Measurements from ENCODE around the gene IFFO2.

Gene IFFO2

DNA sequence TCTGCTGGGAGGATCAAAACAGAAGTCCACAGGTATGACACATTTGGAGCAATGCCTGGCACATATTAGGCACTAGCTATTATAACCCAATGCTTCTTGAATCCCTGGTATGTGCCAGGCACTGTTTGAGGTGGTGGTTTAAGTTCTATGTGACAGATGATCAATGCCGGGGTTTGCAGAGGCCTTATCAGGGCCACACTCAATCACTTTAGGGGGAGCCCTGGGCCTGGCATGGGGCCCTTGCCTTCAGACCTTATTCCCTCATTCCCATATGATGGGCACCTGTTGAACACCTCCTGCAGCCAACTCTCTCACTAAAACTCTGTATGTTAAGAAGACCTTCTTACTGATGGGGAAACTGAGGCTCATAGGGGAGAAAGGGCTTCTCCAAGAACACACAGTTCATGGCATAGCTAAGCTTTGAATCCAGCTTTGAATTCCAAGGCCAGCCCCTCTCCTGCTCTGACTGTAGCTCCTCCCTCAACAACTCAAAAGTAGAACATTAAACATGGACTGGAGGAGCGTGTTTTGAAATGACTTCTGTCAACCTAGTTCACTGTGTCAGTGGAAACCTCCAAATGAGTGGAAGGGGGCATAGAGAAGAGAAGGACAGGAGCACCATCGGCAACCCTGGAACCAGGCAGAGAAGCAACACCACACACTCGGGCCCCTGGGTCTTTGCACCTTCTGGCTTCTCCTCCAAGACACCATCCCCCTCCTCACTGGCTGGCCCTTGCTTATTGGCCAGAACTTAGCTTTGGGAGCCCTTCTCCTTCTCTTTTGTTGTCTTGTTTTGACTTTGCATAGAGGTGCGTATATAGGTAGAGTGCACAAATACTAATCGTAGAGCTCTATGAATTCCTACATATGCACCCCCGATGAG, 6.6 kb upstream of the IFFO2 start:
- H3K27me3 Mint-ChIP-seq = peaks cover 4% of the 10 kb centered on the region
- H3K4me3 Mint-ChIP-seq = no peak overlapping the region

DNA sequence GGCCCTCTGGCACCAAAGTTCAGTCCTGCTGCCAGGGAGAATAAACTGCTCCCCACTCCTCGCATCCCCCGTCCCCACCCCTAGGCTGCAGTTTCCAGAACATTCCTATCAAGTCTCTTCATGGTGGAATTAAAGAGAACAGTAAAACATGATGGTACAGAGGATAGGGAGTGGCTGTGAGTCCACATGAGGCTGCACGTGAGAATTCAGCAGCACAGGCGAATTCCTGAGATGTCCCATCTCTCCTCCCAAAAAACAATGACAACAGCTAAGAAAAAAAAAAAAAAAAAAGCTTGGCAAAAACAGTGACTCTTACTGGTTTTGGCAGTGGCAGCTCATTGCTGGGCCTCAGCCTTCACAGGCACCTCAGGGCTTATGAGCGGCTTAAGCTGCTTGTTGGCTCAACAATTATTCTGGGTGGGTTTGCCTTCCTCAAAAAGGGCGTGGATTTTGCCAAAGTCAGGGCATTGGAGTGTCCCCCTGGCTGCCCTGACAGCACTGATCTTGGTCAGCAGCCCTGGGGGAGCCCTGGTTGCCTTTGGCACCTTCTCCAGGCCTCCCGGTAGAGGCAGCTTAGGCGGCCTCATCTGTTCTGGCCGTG, 5.7 kb upstream of the IFFO2 start:
- Mint-ChIP-seq H3K27me3 (peaks cover 4% of the 10 kb centered on the region), H3K4me1 (ENCODE audit: low read depth) (peaks cover 30% of the 10 kb centered on the region), H3K9me3 (no peaks in the 10 kb centered on the region), H3K4me3 (no peak overlapping the region), H3K36me3 (ENCODE audit: low read depth) (no peaks in the 10 kb centered on the region), H3K27ac (no peak overlapping the region)

More for the DNA sequence above, 6.6 kb upstream of the IFFO2 start:
- Mint-ChIP-seq H3K4me1 (ENCODE audit: low read depth) (peaks cover 22% of the 10 kb centered on the region), H3K27ac (no peak overlapping the region), H3K9me3 (no peaks in the 10 kb centered on the region), H3K36me3 (ENCODE audit: low read depth) (no peaks in the 10 kb centered on the region)

DNA sequence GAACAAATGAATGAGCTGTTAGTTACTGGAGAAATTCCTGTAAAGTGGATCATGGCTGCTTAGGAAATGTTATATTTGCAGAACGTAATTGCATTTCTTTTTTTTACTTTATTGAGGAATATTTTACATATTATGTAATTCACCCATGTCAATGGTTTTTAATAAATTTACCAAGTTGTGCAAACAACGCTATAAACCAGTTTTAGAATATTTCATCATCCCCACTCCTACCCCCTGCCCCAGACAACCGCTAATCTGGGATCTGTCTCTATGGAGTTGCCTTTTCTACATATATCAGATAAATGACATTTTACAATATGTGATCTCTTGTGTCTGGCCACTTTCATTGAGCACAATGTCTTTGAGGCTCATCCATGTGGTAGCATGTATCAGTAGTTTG, 4.3 kb upstream of the IFFO2 start:
- Mint-ChIP-seq H3K4me1 (ENCODE audit: low read depth) (peaks cover 27% of the 10 kb centered on the region), H3K4me3 (no peak overlapping the region), H3K9me3 (no peaks in the 10 kb centered on the region), H3K27ac (no peak overlapping the region), H3K36me3 (ENCODE audit: low read depth) (no peaks in the 10 kb centered on the region), H3K27me3 (peaks cover 4% of the 10 kb centered on the region)

DNA sequence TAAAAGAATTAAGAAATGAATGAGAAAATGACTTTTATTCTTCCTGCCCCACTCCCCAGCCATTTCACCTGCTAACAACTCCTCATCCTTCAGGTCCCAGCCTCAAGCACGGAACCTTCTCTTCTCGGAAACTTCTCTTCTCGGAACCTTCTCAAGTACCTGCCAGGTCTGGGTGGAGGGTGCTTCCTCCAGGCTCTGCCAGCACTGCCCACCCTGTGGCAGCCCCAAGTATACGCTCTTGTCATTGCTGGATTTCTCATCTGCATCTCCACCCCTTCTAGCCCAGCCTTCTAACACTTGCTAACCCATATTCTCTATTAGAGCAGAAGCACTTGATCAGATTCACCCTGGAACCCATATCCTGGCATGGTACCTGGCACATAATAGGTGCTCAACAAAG, 3.9 kb upstream of the IFFO2 start:
- peaks cover 22% of the 10 kb centered on the region for H3K4me1 Mint-ChIP-seq (ENCODE audit: low read depth)
- H3K9me3 Mint-ChIP-seq = no peaks in the 10 kb centered on the region
- H3K4me3 Mint-ChIP-seq = no peak overlapping the region
- peaks cover 4% of the 10 kb centered on the region for H3K27me3 Mint-ChIP-seq
- no peak overlapping the region for H3K27ac Mint-ChIP-seq
- H3K36me3 Mint-ChIP-seq (ENCODE audit: low read depth) = no peaks in the 10 kb centered on the region

DNA sequence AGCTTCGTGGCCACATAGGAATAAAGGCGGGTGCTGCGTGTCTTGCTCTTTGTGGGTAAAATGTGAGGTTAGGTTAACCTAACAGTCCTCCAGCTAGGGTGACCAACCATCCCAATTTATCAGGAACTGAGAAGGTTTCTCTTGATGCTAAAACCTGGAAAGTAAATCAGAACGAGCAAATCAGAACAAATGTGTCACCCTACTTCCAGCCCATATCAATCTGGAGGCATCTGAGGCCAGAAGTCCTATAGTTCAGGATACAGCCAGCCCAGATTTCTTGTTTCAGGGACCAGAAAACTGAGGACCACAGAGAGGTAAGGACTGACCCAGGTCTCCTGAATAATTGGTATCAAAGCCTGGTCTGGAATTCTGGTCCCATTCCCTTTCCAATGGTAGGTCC, 3.1 kb upstream of the IFFO2 start:
- no peaks in the 10 kb centered on the region for H3K9me3 Mint-ChIP-seq
- H3K27ac Mint-ChIP-seq = no peak overlapping the region
- H3K4me3 Mint-ChIP-seq = no peak overlapping the region
- H3K4me1 Mint-ChIP-seq (ENCODE audit: low read depth) = peaks cover 24% of the 10 kb centered on the region
- H3K27me3 Mint-ChIP-seq = peaks cover 4% of the 10 kb centered on the region
- H3K36me3 Mint-ChIP-seq (ENCODE audit: low read depth) = peaks cover 3% of the 10 kb centered on the region

DNA sequence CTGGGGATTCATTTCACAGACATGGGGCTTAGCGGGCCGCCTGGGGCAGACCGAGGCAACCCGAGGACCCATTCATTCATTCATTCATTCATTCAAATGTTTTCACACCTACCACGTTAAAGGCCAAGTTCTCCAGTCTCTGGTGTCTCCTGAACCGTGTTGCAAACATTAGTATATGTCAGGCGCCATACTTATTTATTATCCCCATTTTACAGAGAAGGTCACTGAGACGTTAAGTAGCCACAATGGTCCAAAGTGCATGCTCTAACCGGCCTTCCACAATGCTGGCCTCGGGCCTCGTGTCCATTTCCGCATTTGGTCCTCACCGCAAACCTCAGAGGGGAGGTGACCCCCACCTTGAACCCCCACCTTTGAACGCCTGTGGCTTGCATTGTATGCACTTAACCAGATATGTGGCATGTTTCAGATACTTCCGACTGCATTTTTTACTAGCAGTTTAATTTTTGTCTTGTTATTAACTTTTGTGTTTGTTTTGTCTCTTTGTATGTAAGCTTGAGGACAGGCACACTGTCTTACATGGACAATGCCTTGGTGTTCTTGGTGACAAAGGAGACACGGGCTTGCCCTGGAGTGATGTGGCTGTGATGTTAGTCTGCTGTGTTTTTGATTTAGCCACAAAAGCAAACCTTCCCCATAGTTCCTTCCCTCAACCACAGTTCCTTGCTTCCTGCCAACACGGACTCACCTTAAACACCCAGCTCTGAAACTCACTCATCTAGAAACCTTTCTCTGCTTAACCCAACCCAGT, 1.2 kb upstream of the IFFO2 start:
- H3K4me3 Mint-ChIP-seq = peak overlapping the region; percentile 83
- peak overlapping the region; percentile 57 for H3K27ac Mint-ChIP-seq
- H3K27me3 Mint-ChIP-seq = peaks cover 4% of the 10 kb centered on the region

DNA sequence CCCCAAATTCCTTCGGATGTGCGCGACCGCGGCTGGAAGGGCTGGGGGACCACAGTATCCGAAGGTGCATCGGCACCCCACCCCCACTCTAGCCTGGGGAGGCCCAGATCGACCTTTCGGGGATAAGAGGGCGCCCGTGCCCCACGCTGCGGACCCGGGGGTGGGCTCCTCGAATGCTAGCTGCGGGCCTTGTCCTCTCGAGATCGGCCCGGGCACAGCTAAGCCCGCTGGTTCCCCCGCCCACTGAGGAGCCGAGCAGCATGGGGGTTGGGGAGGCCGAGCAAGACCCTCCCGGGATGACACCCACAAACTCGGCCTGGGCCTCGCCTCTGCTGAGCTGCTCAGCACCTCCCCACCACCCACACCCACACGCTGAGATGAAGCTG, 653 bp upstream of the IFFO2 start:
- H3K4me3 Mint-ChIP-seq = peak overlapping the region; percentile 83
- H3K9me3 Mint-ChIP-seq = no peaks in the 10 kb centered on the region
- peaks cover 22% of the 10 kb centered on the region for H3K36me3 Mint-ChIP-seq (ENCODE audit: low read depth)
- H3K27me3 Mint-ChIP-seq = peaks cover 4% of the 10 kb centered on the region
- H3K4me1 Mint-ChIP-seq (ENCODE audit: low read depth) = peaks cover 48% of the 10 kb centered on the region
- peak overlapping the region; percentile 57 for H3K27ac Mint-ChIP-seq

More for the DNA sequence above, 1.2 kb upstream of the IFFO2 start:
- H3K9me3 Mint-ChIP-seq = no peaks in the 10 kb centered on the region
- H3K4me1 Mint-ChIP-seq (ENCODE audit: low read depth) = peaks cover 42% of the 10 kb centered on the region
- peaks cover 16% of the 10 kb centered on the region for H3K36me3 Mint-ChIP-seq (ENCODE audit: low read depth)

DNA sequence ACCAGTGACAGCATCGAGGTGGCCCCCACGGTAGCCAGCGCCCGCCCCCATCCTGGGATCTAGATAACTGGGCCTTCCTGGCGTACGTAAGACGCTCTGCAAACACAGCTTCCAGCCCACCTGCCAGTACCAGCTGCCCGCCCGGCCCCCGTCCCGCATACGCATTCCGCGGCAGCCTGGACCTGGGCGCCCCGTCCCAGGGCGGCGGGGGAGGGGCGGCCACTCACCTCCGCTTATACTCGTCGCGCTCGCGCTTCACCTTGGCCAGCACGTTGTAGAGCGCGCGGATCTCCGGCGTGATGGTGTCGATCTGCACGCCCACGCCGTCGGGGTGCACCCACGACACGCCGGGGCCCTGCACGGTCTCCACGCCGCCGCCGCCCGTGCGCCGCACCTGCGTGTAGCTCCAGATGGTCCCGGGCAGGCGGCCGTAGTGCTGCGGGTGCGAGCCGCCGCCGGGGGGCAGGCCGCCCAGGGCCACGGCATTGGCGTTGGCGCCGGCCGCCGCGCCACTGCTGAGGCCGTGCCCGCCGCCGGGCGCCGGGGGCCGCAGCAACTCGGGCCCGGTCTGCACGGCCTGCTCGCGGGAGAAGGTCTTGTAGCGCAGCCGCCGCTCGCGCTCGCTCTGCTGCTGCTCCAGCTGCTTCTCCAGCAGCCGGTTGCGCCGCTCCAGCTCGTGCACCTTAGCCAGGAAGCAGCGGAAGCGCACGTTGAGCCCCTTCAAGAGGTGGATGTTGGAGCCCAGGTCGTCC, 859 bp downstream of the IFFO2 start:
- H3K4me3 Mint-ChIP-seq = peak overlapping the region; percentile 85
- H3K27me3 Mint-ChIP-seq = peaks cover 4% of the 10 kb centered on the region
- peak overlapping the region; percentile 56 for H3K27ac Mint-ChIP-seq
- peaks cover 63% of the 10 kb centered on the region for H3K4me1 Mint-ChIP-seq (ENCODE audit: low read depth)
- no peaks in the 10 kb centered on the region for H3K9me3 Mint-ChIP-seq
- H3K36me3 Mint-ChIP-seq (ENCODE audit: low read depth) = peaks cover 27% of the 10 kb centered on the region

DNA sequence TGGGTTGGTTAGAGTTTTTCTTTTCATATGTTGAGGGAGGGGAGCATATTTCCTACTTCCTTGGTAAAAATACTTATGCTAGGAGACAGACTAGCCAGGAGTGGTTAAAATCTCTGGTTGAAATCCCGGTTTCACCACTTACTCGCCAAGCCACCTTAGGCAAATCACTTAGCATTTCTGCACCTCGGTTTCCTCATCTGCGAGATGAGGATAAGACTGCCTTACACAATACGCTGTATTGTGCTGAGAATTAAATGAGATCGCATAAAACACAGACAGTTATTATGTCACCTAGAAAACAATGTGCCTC, 1.4 kb downstream of the IFFO2 start:
- no peaks in the 10 kb centered on the region for H3K9me3 Mint-ChIP-seq
- peak overlapping the region; percentile 85 for H3K4me3 Mint-ChIP-seq
- peaks cover 27% of the 10 kb centered on the region for H3K36me3 Mint-ChIP-seq (ENCODE audit: low read depth)
- H3K27me3 Mint-ChIP-seq = no peaks in the 10 kb centered on the region
- H3K27ac Mint-ChIP-seq = peak overlapping the region; percentile 56
- H3K4me1 Mint-ChIP-seq (ENCODE audit: low read depth) = peaks cover 69% of the 10 kb centered on the region

DNA sequence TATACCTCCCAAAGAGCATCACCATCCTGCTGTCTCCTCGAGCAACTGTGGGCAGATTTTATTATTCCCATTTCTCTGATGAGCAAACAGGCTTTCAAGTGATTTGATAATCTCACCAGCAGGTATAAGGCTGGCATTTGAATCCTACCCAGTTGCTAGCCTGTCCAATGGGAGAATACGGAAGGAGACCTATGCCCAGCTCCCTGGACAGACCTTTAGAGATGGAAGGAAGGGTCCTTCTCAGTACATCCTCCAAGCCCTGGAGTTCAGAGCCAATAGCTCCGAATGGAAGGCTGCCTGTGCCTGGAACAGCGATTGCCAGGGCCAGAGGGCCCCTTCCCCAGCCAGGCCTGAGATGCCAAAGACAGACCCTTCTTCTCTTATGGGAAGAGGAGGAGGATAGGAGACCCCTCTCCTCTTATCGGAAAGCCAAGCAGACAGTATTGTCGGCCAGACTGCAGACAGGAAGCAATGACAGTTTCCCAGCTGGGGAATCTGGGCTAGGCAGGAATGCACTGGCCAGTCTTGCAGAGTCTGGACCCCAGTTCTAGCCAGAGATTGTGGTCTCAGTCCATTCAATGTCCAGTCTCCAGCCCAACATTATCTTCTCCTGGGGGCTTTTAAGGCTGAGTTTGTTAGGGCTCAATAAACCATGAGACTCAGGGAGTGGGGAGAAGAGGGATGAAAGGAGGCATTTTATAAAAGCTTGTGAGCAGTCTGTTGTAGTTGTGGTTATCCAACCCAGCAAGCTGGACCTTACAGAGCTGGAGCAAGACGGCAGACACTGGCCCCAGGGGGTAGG, 2.0 kb downstream of the IFFO2 start:
- H3K4me1 Mint-ChIP-seq (ENCODE audit: low read depth) = peaks cover 75% of the 10 kb centered on the region
- H3K9me3 Mint-ChIP-seq = no peaks in the 10 kb centered on the region
- H3K27me3 Mint-ChIP-seq = no peaks in the 10 kb centered on the region
- peak overlapping the region; percentile 56 for H3K27ac Mint-ChIP-seq
- H3K36me3 Mint-ChIP-seq (ENCODE audit: low read depth) = peaks cover 29% of the 10 kb centered on the region
- H3K4me3 Mint-ChIP-seq = peak overlapping the region; percentile 85

DNA sequence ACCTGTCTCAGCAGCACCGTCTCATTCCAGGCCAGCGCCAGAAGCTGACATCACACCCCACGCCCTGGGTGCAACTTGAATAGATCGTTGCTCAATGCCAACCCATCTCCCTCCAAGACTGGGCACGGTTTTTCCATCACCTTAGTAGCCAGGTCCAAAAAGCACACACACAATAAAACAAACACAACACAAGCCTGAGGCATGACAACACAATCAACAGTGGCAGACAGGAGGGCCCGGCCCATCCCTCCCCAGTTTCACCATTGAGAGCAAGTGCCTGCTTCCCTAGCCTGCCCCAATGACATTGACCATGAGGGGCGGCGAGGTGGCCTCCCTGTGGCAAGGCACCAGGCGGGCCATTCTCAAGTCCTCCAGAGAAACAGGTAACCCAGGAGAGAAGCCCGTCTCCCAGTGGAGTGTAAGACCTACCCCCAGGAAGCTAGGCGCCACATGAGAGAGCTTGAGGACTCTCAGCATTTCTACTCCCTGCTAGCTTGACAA, 2.7 kb downstream of the IFFO2 start:
- no peaks in the 10 kb centered on the region for H3K27me3 Mint-ChIP-seq
- H3K4me1 Mint-ChIP-seq (ENCODE audit: low read depth) = peaks cover 77% of the 10 kb centered on the region
- H3K36me3 Mint-ChIP-seq (ENCODE audit: low read depth) = peaks cover 30% of the 10 kb centered on the region
- H3K9me3 Mint-ChIP-seq = no peaks in the 10 kb centered on the region
- peak overlapping the region; percentile 32 for H3K27ac Mint-ChIP-seq
- peak overlapping the region; percentile 85 for H3K4me3 Mint-ChIP-seq

DNA sequence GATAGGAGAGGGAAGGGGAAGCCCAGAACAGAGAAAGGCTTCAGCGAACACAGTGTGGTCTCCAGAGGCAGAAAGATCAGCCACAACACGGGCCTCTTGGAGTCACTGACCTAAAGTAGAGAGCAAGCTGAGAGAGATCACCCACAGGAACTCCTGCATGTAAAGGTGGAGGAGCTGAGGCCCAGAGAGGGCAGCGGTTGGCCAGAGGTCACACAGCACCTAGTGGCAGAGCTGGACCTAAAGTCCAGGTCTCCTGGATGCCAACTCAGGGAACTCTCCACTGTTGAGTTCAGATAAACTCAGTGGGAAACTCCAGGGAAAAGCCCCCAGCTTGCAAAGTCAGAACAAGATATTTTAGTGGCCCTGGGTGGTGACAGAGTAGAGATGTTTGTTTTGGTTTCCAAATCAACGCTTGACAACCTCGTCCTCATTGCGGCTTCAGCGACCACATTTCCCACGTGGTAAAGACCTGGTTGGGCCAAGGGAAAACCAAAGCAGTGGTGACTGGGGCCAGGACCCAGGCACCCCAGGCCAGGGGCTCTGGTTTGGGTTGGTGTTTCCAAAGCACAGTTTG, 4.6 kb downstream of the IFFO2 start:
- Mint-ChIP-seq H3K27ac (peak overlapping the region; percentile 99), H3K4me1 (ENCODE audit: low read depth) (peaks cover 83% of the 10 kb centered on the region), H3K27me3 (no peaks in the 10 kb centered on the region), H3K36me3 (ENCODE audit: low read depth) (peaks cover 30% of the 10 kb centered on the region), H3K9me3 (no peaks in the 10 kb centered on the region), H3K4me3 (peak overlapping the region; percentile 82)

DNA sequence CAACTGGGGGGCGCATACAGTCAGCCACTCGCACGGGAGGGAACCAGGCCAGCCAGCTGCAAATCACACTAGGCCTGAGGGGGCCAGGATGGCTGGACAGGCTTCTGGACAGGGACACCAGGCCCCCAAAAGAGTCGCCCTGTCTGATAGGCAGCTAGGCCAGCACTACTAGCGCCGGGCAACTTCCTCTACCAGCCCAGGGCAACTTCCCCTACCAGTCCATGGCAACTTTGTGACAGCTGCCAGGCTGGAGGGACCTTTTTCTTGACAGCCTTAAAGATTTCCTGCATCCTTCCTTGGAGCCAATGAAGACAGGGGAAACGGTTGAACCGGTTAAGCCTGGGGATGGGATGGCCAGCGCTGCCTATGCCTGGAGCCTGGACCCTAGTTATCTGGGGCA, 5.1 kb downstream of the IFFO2 start:
- no peaks in the 10 kb centered on the region for H3K9me3 Mint-ChIP-seq
- H3K27ac Mint-ChIP-seq = peak overlapping the region; percentile 99
- no peaks in the 10 kb centered on the region for H3K27me3 Mint-ChIP-seq
- H3K4me3 Mint-ChIP-seq = peak overlapping the region; percentile 82
- H3K4me1 Mint-ChIP-seq (ENCODE audit: low read depth) = peaks cover 88% of the 10 kb centered on the region
- peaks cover 30% of the 10 kb centered on the region for H3K36me3 Mint-ChIP-seq (ENCODE audit: low read depth)

Measured in stimulated activated naive CD8-positive, alpha-beta T cell treated with anti-CD3 and anti-CD28 coated beads, Interleukin-15, Interleukin-2, amounts not matched to agents 100 ng/mL and 50 ng/mL, for 24 hours (primary cell).